Right lobe of liver (tissue), 6 donors: Measurements from ENCODE around the gene PTPN11. TPM values are rescaled to one million over a fixed set of nuclear protein-coding genes. Genes with fewer than 3 reads are reported as not detected.
"Not testable (repeated sequence)": the region's sequence is repeated elsewhere in the genome, so short reads cannot be mapped to it uniquely, and the experiment has no call there.

Experiments
- ATAC-seq, 4 donors: fragments of 200-7000 bp; cut with Tn5 transposase; one replicate each; pipeline ENCODE4 v1.9.1; 2020; ENCODE audit warnings: mild to moderate bottlenecking in 4 of 4, moderate library complexity in 4 of 4
- DNase-seq, 3 donors: peaks; one replicate each; pipeline ENCODE4 v3.0.0-alpha.2; 2020
- H3K27ac ChIP-seq, 3 donors: fragments of 200-600 bp; one replicate each; pipeline ENCODE4 v1.8.0; 2022
- H3K27me3 ChIP-seq, 2 donors: fragments of 200-600 bp; one replicate each; pipeline ENCODE4 v1.8.0; 2022
- H3K36me3 ChIP-seq, 4 donors: fragments of 200-600 bp; sonication (generic) in 1 of 4; one replicate each; pipeline versions ENCODE4 v1.5.1 to v1.8.0; 2017 to 2022; ENCODE audit warnings: control low read depth in 1 of 4
- H3K4me1 ChIP-seq, 4 donors: fragments of 200-600 bp; sonication (generic) in 1 of 4; one replicate each; pipeline versions ENCODE4 v1.5.1 to v1.8.0; 2017 to 2022; ENCODE audit warnings: control low read depth in 1 of 4
- H3K4me3 ChIP-seq, 3 donors: fragments of 200-600 bp; one replicate each; pipeline ENCODE4 v1.8.0; 2022
- H3K9me3 ChIP-seq, 4 donors: fragments of 200-600 bp; sonication (generic) in 1 of 4; one replicate each; pipeline versions ENCODE4 v1.5.1 to v1.8.0; 2017 to 2022; ENCODE audit warnings: control low read depth in 1 of 4
- CTCF ChIP-seq, 4 donors: fragments of 200-600 bp in 3 of 4; fragments of 450-650 bp in 1 of 4; IDR thresholded peaks; one replicate each; pipeline versions ENCODE4 v1.5.1 to v1.8.0; 2016 to 2022; ENCODE audit warnings: antibody characterized with exemption in 4 of 4, mild to moderate bottlenecking in 2 of 4
- POLR2A ChIP-seq: fragments of 450-650 bp; IDR thresholded peaks from one replicate; pipeline ENCODE4 v1.6.1; 2017; ENCODE audit warnings: antibody characterized with exemption, mild to moderate bottlenecking
- WGBS: methylation state at CpG from one replicate; pipeline ENCODE4 v1.1.6; 2018; ENCODE audit warnings: low coverage, low lambda C conversion rate; ENCODE audit not compliant: insufficient coverage; ENCODE audit errors: missing lambda C conversion rate; 5-methylcytosine and 5-hydroxymethylcytosine counted together
- intact Hi-C, 2 donors: fragments of 100-400 bp; cut with DNase I; formaldehyde crosslinking; loops; one replicate each; pipeline versions ENCODE4 v1.11.2 to v1.14.1; 2022
- total RNA-seq, 6 experiments: library from RNA; depleted of rRNA in 2 of 6; stranded (reverse); fragments of >200 nt in 2 of 6; fragmentation: NEBNext Ultra II Directional in 3 of 6; extraction: Animal tissue kit (Norgen Biotek cat#: 25700) in 3 of 6; gene quantifications; one replicate each; pipeline versions ENCODE4 v1.1.0 to v1.2.4, GENCODE V29; 2016 to 2023
- donor health status: DM: no; HTN: yes; CAD: no.
- donor health status: DM: no; HTN: no; CAD: no.
- donor health status: DM: no; HTN: no; CAD: no.
- donor health status: DM: no; HTN: yes; CAD: no.
- donor health status: DM: no; HTN: yes; CAD: no.

The PTPN11 gene
- total RNA-seq, 6 experiments from 2014 or later, result 66.4 to 77.7 (median 68.6) TPM

- no peak for DNase-seq
- Histone ChIP-seq H3K27me3 (no peaks in the 10 kb centered on the region), H3K4me1 (no peaks in the 10 kb centered on the region), H3K9me3 (no peaks in the 10 kb centered on the region), H3K36me3 (no peaks in the 10 kb centered on the region), H3K27ac (no peak overlapping the region), H3K4me3 (no peak overlapping the region)
- no peak for ATAC-seq
- WGBS, result 55% methylated on average over 5 of the region's 5 CpGs
- intact Hi-C loops, result no loop called here
- TF ChIP-seq POLR2A, result no peak
- no peak for TF ChIP-seq CTCF (IDR thresholded peaks at IDR 0.05)
These were observed 97.1 kb downstream of the PTPN11 start for GRCh38 chr12:112515868-112516267.

- intact Hi-C loops, result no loop called here
- 69% methylated on average over 6 of the region's 7 CpGs for WGBS
- no peaks in the 10 kb centered on the region for H3K36me3 ChIP-seq
- TF ChIP-seq CTCF (IDR thresholded peaks at IDR 0.05), result no peak
- TF ChIP-seq POLR2A, result no peak
- H3K9me3 ChIP-seq, result no peaks in the 10 kb centered on the region
- no peak overlapping the region for H3K4me3 ChIP-seq
- DNase-seq (no peak), ATAC-seq (no peak)
- no peaks in the 10 kb centered on the region for H3K27me3 ChIP-seq
- no peak overlapping the region for H3K27ac ChIP-seq
- H3K4me1 ChIP-seq, result no peaks in the 10 kb centered on the region
These were observed 99.1 kb downstream of the PTPN11 start for GRCh38 chr12:112517730-112518364.

- no peak for ATAC-seq
- Histone ChIP-seq H3K27me3 (no peaks in the 10 kb centered on the region), H3K27ac (no peak overlapping the region), H3K36me3 (no peaks in the 10 kb centered on the region), H3K4me1 (no peaks in the 10 kb centered on the region), H3K9me3 (no peaks in the 10 kb centered on the region), H3K4me3 (no peak overlapping the region)
- intact Hi-C loops, result no loop called here
- TF ChIP-seq CTCF (IDR thresholded peaks at IDR 0.05), result no peak
- no peak for TF ChIP-seq POLR2A
- DNase-seq, result no peak
- 65% methylated on average over 7 of the region's 7 CpGs for WGBS
These were observed 99.6 kb downstream of the PTPN11 start for GRCh38 chr12:112518365-112518735.

GRCh38 chr12:112519841-112520340 is 101.1 kb downstream of the PTPN11 start:
- H3K27me3 ChIP-seq, H3K36me3 ChIP-seq, H3K9me3 ChIP-seq, ATAC-seq, H3K4me1 ChIP-seq, H3K27ac ChIP-seq, intact Hi-C loops, H3K4me3 ChIP-seq, DNase-seq: not testable (repeated sequence)
- 80% methylated on average over 1 of the region's 26 CpGs for WGBS

- no peaks in the 10 kb centered on the region for H3K36me3 ChIP-seq
- no peaks in the 10 kb centered on the region for H3K9me3 ChIP-seq
- no peak for TF ChIP-seq POLR2A
- no peak for TF ChIP-seq CTCF (IDR thresholded peaks at IDR 0.05)
- intact Hi-C loops, result no loop called here
- H3K27me3 ChIP-seq, result no peaks in the 10 kb centered on the region
- WGBS, result 92% methylated on average over 5 of the region's 5 CpGs
- H3K4me1 ChIP-seq, result no peaks in the 10 kb centered on the region
- DNase-seq, result no peak
- H3K4me3 ChIP-seq, result no peak overlapping the region
- no peak overlapping the region for H3K27ac ChIP-seq
- no peak for ATAC-seq
These were observed 105.1 kb downstream of the PTPN11 start for GRCh38 chr12:112523856-112524255.
